Activated naive CD8-positive, alpha-beta T cell treated with anti-CD3 and anti-CD28 coated beads for 36 hours (primary cell): Measurements from ENCODE around the gene CBX2. TPM values are rescaled to one million over a fixed set of nuclear protein-coding genes. Genes with fewer than 3 reads are reported as not detected.

Experiments
- DNase-seq: peaks from one replicate; pipeline ENCODE4 v3.0.0; 2021
- H3K27ac Mint-ChIP-seq: one replicate; pipeline ENCODE4 v1.8.0; 2022; ENCODE audit warnings: mild to moderate bottlenecking, moderate library complexity, mixed read lengths
- H3K27me3 Mint-ChIP-seq: one replicate; pipeline ENCODE4 v1.8.0; 2022; ENCODE audit warnings: mild to moderate bottlenecking, mixed read lengths
- H3K36me3 Mint-ChIP-seq: one replicate; pipeline ENCODE4 v1.8.0; 2021; ENCODE audit warnings: mild to moderate bottlenecking, mixed read lengths
- H3K4me1 Mint-ChIP-seq: one replicate; pipeline ENCODE4 v1.8.0; 2021; ENCODE audit warnings: mixed read lengths
- H3K4me3 Mint-ChIP-seq: one replicate; pipeline ENCODE4 v1.8.0; 2022; ENCODE audit warnings: mild to moderate bottlenecking, moderate library complexity, mixed read lengths
- H3K9me3 Mint-ChIP-seq: one replicate; pipeline ENCODE4 v1.8.0; 2022; ENCODE audit warnings: mixed read lengths
- total RNA-seq, 2 experiments: library from RNA; stranded (reverse); gene quantifications; one replicate each; pipeline ENCODE4 v1.2.3, GENCODE V29; 2021

Gene CBX2
- total RNA-seq, 2 experiments from 2014 or later: 5.2 to 5.4 TPM

DNA sequence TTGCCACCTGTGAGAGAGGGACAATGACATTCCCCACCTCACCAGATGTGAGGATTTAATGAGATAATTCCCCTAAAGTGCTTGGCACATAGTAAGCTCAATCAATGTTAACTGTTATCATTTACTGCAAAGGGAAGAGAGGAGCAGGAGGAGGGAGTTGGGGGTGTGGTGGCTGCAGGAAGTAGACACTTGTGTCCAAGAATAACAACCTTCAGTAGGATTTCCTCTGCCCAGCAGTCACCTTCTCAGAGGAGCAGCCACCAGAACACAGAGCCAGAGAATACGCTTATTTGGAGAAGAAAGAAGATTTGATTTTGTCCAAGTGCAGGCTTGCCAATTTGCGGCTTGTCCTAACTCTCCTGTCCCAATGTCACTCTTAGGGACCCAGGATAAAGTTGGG is 51.1 kb downstream of the CBX2 start:
- Mint-ChIP-seq H3K36me3 (peaks cover 4% of the 10 kb centered on the region), H3K4me1 (peaks cover 11% of the 10 kb centered on the region), H3K9me3 (no peaks in the 10 kb centered on the region)

DNA sequence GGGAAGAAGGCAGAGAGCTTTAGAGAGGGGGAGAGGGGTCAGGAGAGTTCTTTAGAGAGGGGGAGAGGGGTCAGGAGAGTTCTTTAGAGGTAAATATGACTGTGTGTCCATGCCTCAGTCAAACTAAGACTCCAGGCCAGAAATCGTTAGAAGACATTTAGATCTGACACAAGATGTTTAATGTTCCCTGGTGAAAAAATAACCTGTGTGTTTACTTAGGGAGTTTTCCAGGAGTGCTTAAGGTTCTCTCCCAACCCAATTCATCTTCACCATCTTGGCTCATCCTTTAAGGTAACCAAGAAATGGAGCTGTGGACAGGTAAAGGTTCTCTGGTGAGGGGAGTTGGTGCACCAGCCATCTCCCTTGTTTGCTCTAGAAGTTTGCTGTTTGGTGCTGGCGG is 51.5 kb downstream of the CBX2 start:
- H3K9me3 Mint-ChIP-seq: no peaks in the 10 kb centered on the region
- no peak overlapping the region for H3K4me3 Mint-ChIP-seq
- peaks cover 4% of the 10 kb centered on the region for H3K36me3 Mint-ChIP-seq
- peaks cover 11% of the 10 kb centered on the region for H3K4me1 Mint-ChIP-seq
- H3K27ac Mint-ChIP-seq: no peak overlapping the region
- H3K27me3 Mint-ChIP-seq: peaks cover 13% of the 10 kb centered on the region
- DNase-seq: no peak

More for the DNA sequence above, 51.1 kb downstream of the CBX2 start:
- Mint-ChIP-seq H3K27ac (no peak overlapping the region), H3K27me3 (peaks cover 15% of the 10 kb centered on the region), H3K4me3 (no peak overlapping the region)
- no peak for DNase-seq

DNA sequence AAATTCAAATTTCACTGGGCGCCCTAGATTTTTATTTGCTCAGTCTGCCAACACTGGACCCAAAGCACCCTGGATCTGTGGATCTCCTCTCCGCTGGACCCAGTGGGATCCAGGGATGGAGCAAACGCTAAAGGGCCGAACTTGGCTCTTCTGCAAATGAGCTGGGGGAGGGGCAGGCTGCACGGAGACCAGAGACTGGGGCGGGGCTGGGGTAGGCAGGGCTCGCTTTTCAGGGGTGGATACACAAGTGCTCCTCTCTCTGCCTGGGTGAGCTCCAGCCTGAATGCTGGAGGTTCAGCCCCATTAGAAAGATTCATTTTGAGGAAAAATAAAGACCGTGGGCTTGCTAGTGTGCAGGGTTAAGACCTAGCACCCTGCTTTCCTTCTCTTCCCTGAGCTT is 52.4 kb downstream of the CBX2 start:
- Mint-ChIP-seq H3K4me3 (no peak overlapping the region), H3K4me1 (peaks cover 15% of the 10 kb centered on the region), H3K36me3 (peaks cover 11% of the 10 kb centered on the region), H3K27me3 (peaks cover 11% of the 10 kb centered on the region), H3K9me3 (no peaks in the 10 kb centered on the region), H3K27ac (no peak overlapping the region)
- DNase-seq: no peak

DNA sequence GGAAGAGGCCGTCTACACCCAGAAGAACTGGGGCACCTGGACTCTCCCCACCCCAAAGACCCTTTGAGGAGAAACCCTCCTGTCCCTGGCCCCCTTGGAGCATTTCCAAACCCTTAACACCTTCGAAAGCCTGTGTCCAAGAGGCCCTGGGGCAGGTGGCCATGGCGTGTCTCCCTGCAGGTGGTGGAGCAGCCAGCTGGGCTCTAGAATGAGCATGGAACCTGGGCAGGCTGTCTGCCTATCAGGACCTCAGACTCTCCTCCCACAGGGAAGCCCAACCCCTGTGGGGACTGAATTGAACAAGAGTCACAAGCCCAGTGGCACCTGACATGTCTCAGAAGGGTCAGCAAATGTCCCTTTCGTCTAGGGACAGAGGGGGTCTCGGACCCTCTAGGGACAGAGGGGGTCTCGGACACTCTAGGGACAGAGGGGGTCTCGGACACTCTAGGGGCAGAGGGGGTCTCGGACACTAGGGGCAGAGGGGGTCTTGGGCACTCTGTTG is 52.9 kb downstream of the CBX2 start:
- H3K9me3 Mint-ChIP-seq: no peaks in the 10 kb centered on the region
- peaks cover 8% of the 10 kb centered on the region for H3K27me3 Mint-ChIP-seq
- peaks cover 11% of the 10 kb centered on the region for H3K36me3 Mint-ChIP-seq
- no peak overlapping the region for H3K4me3 Mint-ChIP-seq
- H3K27ac Mint-ChIP-seq: no peak overlapping the region
- no peak for DNase-seq
- peaks cover 15% of the 10 kb centered on the region for H3K4me1 Mint-ChIP-seq

DNA sequence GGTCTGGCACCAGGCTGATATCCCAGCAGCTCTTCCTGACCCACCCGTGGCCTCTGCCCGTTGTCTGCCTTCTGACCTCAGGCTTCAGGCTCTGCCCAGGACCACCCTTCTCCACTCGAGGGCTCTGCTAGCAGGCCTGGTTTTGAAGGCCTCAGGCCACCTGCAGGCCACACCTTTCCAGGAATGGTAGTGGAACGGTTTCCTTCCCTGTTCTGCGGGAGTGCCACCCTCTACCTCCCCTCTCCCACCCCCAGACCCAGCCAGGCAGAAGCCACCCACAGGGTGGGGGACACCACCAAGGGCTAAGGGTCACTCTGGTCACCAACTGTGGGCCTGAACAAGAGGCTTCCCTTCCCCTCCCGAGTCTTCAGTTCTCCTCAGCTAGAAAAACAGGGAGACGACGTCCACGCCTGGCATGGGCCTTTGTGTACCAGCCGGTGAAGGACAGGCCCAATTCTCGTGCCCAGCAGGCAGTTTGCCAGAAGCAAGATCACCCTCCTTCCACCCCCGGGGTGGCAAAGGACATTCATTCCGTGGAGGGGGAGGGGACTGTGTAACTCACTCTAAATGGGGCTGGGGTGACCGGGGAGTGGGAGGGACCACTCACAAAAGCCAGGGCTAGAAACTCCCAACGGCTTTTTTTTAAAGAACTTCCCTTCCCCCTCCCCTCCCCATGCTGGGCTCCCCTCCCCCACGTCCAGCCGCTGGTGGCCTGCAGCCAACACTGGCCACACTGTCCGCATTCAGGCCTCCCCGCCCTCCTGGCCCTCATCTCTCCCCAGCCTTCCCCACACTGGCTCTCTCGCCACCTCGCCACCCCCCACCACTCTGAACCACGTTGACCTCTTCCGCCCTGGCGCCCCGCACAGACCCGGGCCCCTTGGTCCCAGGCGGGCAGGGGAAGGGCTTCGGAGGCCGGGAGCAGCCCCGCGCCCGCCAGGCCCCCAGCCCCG is 53.6 kb downstream of the CBX2 start:
- no peak overlapping the region for H3K4me3 Mint-ChIP-seq
- peaks cover 3% of the 10 kb centered on the region for H3K27me3 Mint-ChIP-seq
- H3K4me1 Mint-ChIP-seq: peaks cover 13% of the 10 kb centered on the region
- no peak overlapping the region for H3K27ac Mint-ChIP-seq
- H3K9me3 Mint-ChIP-seq: no peaks in the 10 kb centered on the region
- no peak for DNase-seq
- peaks cover 11% of the 10 kb centered on the region for H3K36me3 Mint-ChIP-seq

DNA sequence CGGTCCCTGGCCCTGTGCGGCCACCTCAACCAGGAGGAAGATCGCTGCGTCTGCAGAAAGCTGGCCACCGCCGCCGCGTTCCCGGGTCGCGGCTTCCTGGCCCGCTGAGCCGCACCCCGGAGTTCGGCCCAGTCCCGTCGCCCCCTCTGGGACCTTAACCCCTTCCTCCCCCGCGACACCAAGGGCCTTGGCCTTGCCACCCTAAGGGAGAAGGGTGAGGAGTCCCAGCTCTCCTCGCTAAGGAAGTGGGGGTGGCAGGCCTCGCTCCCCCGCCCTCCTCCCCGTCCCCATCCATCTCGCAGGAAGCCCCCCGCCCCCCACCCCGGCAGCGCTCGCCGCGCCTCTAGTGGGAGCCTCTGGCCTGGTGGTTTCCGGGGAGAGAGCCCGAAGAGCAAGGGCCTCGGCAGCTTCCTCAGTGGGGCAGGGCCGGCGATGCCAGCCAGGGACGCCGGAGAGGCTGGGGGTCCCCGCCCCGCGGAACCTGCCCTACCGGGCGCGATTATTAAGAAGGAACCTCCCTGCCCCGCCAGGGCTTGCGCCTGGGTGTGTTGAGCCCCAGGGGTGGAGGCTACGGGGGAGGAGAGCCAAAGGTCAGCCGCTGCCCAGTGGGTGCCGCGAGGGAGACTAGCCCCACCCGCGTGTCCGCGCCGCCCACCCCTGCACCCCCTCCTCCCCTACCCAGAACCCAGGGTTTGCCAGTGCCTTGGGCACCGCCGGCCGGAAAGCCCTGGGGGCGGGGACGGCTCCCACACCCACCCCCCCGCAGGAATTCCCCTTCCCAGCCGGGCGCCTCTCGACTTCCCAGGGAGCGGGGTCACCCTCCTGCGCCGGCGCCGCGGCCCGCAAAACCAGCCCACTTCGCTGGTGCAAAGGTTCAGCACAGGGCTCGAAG is 54.5 kb downstream of the CBX2 start:
- Mint-ChIP-seq H3K36me3 (peaks cover 11% of the 10 kb centered on the region), H3K9me3 (no peaks in the 10 kb centered on the region), H3K27me3 (no peaks in the 10 kb centered on the region), H3K4me3 (peak overlapping the region; percentile 32), H3K27ac (no peak overlapping the region), H3K4me1 (peaks cover 17% of the 10 kb centered on the region)
- no peak for DNase-seq

DNA sequence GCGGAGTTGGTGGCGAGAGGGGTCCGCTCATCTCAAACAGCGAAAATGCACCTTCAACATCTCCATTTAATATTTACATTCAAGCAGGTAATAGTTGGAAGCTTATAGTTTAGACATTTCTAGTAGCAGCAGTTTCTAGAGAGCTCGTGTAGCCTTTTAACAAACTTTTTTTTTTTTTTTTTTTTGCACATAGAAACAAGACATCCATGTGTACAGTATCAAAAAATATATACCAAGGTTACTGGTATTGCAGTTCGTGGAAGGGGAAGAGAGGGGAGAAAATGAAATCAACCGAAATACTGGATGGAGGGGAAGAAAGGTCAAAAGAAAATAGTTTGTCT is 55.1 kb downstream of the CBX2 start:
- peaks cover 11% of the 10 kb centered on the region for H3K36me3 Mint-ChIP-seq
- H3K27me3 Mint-ChIP-seq: no peaks in the 10 kb centered on the region
- peaks cover 22% of the 10 kb centered on the region for H3K4me1 Mint-ChIP-seq
- no peaks in the 10 kb centered on the region for H3K9me3 Mint-ChIP-seq
- H3K4me3 Mint-ChIP-seq: peak overlapping the region; percentile 32
- no peak for DNase-seq
- H3K27ac Mint-ChIP-seq: no peak overlapping the region

DNA sequence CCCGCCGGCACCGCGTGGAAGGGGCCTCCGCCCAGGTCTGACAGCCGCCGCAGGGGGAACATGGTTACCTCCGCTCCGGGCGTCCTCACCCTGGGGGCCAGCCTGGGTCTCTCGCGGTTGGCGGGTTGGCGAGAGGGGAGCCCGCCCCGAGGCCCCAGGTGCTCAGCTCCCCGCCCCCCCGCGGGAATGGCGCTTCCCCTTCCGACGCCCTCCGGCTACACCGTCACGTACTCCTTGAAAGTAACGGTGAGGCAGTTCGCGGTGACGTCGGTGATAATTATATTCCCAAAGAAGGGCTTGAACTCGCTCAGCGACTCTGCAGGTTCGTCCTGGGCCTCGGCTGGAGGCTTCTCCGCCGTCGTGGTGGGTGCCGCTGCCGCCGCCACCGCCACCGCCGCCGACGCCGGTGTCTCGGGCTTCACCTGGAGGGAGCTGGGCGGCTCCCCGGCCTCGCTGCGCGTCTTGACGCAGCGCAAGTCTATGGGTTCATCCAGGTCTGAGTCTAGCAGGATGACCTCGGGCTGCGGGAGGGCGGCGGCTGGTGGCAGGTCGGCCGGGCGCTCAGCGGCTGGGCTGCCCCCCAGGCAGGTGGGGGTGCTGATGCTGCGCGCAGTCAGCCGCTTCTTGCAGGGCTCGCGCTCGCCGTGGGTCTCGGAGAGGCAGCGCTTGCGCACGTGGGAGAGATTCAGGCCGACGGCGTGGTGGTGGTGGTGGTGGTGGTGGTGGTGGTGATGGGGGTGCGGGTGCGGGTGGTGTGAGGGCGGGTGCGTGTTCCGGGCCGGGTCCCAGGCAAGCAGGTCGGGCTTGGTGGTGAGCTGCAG is 56.0 kb downstream of the CBX2 start:
- Mint-ChIP-seq H3K27ac (no peak overlapping the region), H3K9me3 (no peaks in the 10 kb centered on the region), H3K36me3 (peaks cover 11% of the 10 kb centered on the region), H3K4me1 (peaks cover 24% of the 10 kb centered on the region), H3K27me3 (no peaks in the 10 kb centered on the region), H3K4me3 (no peak overlapping the region)
- no peak for DNase-seq

DNA sequence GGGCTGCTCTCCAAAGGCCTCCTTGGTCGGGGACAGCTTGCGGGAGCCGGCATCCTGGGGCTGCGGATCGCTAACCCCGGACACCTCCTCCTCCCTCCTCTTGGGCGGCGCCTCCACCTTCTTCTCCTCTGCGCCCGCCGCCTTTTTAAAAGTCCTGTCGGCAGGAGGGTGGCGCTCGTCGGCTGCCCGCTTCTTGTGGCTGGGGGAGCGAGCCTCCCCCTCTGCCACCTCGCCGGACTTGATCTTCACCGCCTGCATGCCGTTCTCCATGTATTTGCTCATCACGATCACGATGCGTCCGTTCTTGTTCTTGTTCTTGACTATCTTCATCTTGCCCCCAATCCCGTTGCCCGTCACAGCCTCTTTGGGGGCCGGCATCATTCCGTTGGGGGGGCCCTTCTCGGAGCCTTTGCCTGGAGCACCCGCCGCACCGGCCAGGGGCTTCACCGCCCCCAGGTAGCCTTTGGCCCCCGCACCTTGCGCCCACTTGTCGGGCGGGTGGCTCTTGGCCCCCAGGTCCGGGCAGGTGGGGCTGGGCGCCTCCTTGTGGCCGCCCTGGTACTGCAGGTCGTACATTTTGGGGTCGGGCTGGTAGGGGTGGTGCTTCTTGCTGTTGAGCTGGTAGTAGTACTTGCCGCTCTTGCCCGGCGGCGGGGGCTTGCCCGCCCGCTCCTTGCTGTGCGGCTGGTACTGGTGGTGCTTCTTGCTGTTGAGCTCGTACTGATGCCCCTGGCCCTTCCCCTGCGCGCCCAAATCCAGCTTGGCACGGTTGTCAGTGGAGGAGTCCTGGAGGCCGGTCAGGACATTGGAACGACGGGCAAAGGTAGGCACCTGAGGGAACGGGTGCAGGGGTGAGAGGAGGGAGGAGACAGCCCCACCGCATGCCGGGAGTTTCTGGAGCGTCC is 56.9 kb downstream of the CBX2 start:
- H3K36me3 Mint-ChIP-seq: peaks cover 11% of the 10 kb centered on the region
- H3K4me3 Mint-ChIP-seq: no peak overlapping the region
- no peaks in the 10 kb centered on the region for H3K9me3 Mint-ChIP-seq
- H3K27ac Mint-ChIP-seq: no peak overlapping the region
- H3K27me3 Mint-ChIP-seq: peaks cover 2% of the 10 kb centered on the region
- peaks cover 24% of the 10 kb centered on the region for H3K4me1 Mint-ChIP-seq
- peak; percentile 56 for DNase-seq

DNA sequence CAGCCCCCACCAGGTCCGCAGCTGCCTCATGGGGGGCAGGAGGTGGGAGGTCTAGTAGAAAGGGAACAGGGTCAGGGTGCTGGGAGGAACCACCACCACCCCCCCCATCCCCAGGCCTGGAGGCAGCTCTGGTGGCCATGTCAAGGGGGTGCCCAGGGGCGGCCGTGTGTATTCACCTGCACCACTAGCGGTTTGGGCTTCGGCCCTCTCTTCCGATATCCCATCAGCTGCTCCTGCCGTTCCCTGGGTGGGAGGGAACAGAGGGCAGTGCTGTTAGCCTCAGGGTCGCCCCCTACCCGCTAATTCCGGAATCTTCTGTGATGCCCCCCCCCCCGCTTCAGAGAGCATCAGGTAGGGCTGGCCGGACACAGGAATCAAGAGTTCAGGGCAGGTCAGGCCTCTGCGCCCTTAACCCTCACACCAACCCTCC is 57.5 kb downstream of the CBX2 start:
- no peaks in the 10 kb centered on the region for H3K9me3 Mint-ChIP-seq
- peaks cover 24% of the 10 kb centered on the region for H3K4me1 Mint-ChIP-seq
- peaks cover 8% of the 10 kb centered on the region for H3K27me3 Mint-ChIP-seq
- no peak for DNase-seq
- H3K4me3 Mint-ChIP-seq: no peak overlapping the region
- H3K36me3 Mint-ChIP-seq: peaks cover 11% of the 10 kb centered on the region
- H3K27ac Mint-ChIP-seq: no peak overlapping the region

DNA sequence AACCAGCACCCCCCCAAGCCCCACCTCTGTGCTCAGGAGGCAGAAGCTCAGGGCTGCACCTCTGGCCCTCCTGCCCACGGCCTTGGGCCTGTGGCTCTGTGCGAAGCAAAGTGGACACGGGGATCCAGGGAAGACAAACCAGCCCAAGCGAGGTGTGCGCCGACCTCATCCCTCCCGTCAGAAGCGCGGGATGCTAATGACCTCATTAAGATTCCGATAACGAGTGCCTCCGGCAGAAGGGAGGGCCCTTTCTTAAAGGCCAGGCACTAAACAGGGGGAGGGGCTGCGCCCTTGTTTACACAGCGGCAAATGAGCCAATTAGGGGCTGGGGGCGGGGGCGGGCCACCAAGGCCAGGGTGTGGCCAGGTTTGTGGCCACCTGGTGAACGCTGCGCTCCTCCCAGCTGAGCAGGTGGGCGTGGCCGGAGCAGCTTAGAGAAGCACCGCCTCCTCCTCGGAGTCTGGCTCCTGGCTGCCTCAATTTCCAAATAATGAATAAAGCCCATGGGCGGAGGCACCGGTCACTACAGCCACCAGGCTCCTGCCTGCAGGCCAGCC is 58.1 kb downstream of the CBX2 start:
- H3K4me3 Mint-ChIP-seq: no peak overlapping the region
- peaks cover 11% of the 10 kb centered on the region for H3K36me3 Mint-ChIP-seq
- H3K27me3 Mint-ChIP-seq: peaks cover 14% of the 10 kb centered on the region
- peaks cover 24% of the 10 kb centered on the region for H3K4me1 Mint-ChIP-seq
- no peaks in the 10 kb centered on the region for H3K9me3 Mint-ChIP-seq
- no peak for DNase-seq
- H3K27ac Mint-ChIP-seq: no peak overlapping the region

DNA sequence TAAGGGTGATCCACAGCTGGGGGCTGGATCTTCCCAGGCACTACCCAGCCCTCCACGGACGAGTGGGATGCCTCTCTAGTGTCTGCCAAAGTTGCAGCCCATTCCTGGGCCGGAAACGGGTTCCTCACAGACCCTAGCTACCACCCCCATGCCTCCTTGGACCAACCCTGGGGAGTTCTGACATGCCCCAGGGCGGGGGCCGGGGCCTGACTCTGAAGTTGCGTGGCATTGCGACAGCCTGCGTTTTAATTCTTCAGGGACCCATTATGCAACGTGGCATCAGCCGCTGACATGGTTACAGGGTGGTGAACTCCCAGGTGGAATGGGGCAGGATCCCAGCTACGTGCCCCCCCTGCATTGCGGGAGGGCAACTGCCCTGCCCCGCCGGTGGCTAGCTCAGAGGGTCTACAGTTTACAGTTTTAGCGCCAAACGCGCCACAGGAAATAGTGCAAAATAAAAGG is 58.6 kb downstream of the CBX2 start:
- Mint-ChIP-seq H3K9me3 (no peaks in the 10 kb centered on the region), H3K27ac (peak overlapping the region; percentile 89), H3K4me1 (peaks cover 23% of the 10 kb centered on the region), H3K4me3 (peak overlapping the region; percentile 91), H3K36me3 (peaks cover 11% of the 10 kb centered on the region), H3K27me3 (peaks cover 19% of the 10 kb centered on the region)
- DNase-seq: no peak
